ENCODE measurements around the gene MRPS18A. TPM values are rescaled to one million over a fixed set of nuclear protein-coding genes. Genes with fewer than 3 reads are reported as not detected.

The MRPS18A gene
- total and polyA plus RNA-seq, 2 of the 13 experiments (the other 11 are each of a cell fraction or from before 2014, with no cell fraction given) = 87.8 to 89.1 TPM

- Histone ChIP-seq H3K4me3 (replicated peaks in 1 of 3; ENCODE audit: insufficient read depth in 1 of 3, low read depth in 2 of 3, low read length in 3 of 3) (no peak overlapping the region), H3K9ac (ENCODE audit: insufficient read depth, low read depth, low read length) (no peak overlapping the region), H3K4me2 (ENCODE audit: low read depth, low read length) (no peak overlapping the region), H3K27ac (ENCODE audit: extremely low read length, insufficient read depth, low read length) (no peak overlapping the region), H3K9me3 (ENCODE audit: low read length) (no peaks in the 10 kb centered on the region), H4K20me1 (ENCODE audit: insufficient read depth, low read length) (no peaks in the 10 kb centered on the region), H3K27me3 (ENCODE audit: control insufficient read depth in 1 of 2, insufficient read depth in 2 of 2, low read length in 2 of 2) (peaks cover 0 to 11% of the 10 kb centered on the region in 2 experiments; a peak in 1 of 5 replicates), H2AFZ (ENCODE audit: low read length) (no peak overlapping the region), H3K4me1 (ENCODE audit: insufficient read depth, low read length) (peaks cover 79% of the 10 kb centered on the region), H3K79me2 (ENCODE audit: insufficient read depth, low read length) (no peaks in the 10 kb centered on the region), H3K36me3 (replicated peaks in 1 of 2; ENCODE audit: control insufficient read depth in 1 of 2, insufficient read depth in 2 of 2, low read length in 2 of 2) (peaks cover 18 to 30% of the 10 kb centered on the region in 2 experiments)
- WGBS (ENCODE audit: low lambda C conversion rate) = 90% methylated on average over 6 of the region's 6 CpGs
- no peak for DNase-seq (ENCODE audit: low spot score)
- CTCF ChIA-PET (ENCODE audit: low intra/inter-chr PET ratio, low total read pairs) = interaction anchor here (1.2 kb wide), 1 partner anchor 101 kb away, joined by 3 read pairs; no protein-coding TSS in a partner anchor
- FAIRE-seq = no peak
- no peak for ATAC-seq
- intact Hi-C loops (cut with micrococcal nuclease; ENCODE audit: unreplicated experiment) (loop anchor here (2.0 to 10.0 kb wide), 4 partner anchors 39 to 182 kb away; no protein-coding TSS in a partner anchor), in situ Hi-C loops (cut with HindIII; ENCODE audit: extremely low pct_ligation_motif_present, low pct_unique_long_range_greater_than_20kb) (loop anchor here (5.0 kb wide), 1 partner anchor 407 kb away; no protein-coding TSS in a partner anchor)
- POLR2A ChIA-PET = interaction anchor here (0.8 to 7.5 kb wide), 6 partner anchors 13 to 256 kb away, joined by 3 to 55 read pairs (median 6); partner anchors contain the start of genes GTPBP2, MAD2L1BP and VEGFA
- no TSS peak for BruUV-seq (replicated peaks)
- TF ChIP-seq MEIS2 (CRISPR knock-in tag; IDR thresholded peaks at IDR 0.05) (no peak), CEBPG (CRISPR knock-in tag; IDR thresholded peaks at IDR 0.05) (peak; percentile 70), EEA1 (CRISPR knock-in tag; IDR thresholded peaks at IDR 0.05; ENCODE audit: borderline replicate concordance) (no peak), MZF1 (CRISPR knock-in tag; IDR thresholded peaks at IDR 0.05; ENCODE audit: borderline replicate concordance) (no peak), ZNF770 (CRISPR knock-in tag; IDR thresholded peaks at IDR 0.05) (peak; percentile 67), HOXA3 (CRISPR knock-in tag; IDR thresholded peaks at IDR 0.05) (no peak), SP140L (CRISPR knock-in tag; IDR thresholded peaks at IDR 0.05; ENCODE audit: borderline replicate concordance) (no peak), WIZ (CRISPR knock-in tag; IDR thresholded peaks at IDR 0.05) (no peak), MYPOP (CRISPR knock-in tag; IDR thresholded peaks at IDR 0.05) (no peak), PRDM10 (CRISPR knock-in tag; IDR thresholded peaks at IDR 0.05; ENCODE audit: low read depth) (no peak), NR2F2 (IDR thresholded peaks at IDR 0.05; ENCODE audit: borderline replicate concordance, low read depth) (0 out of 2 replicates have a peak, but pooled peaks have one; percentile 11), ZFYVE20 (CRISPR knock-in tag; IDR thresholded peaks at IDR 0.05; ENCODE audit: borderline replicate concordance, low read depth) (no peak), TFDP2 (CRISPR knock-in tag; IDR thresholded peaks at IDR 0.05) (no peak), ZNF615 (CRISPR knock-in tag; IDR thresholded peaks at IDR 0.05; ENCODE audit: borderline replicate concordance) (no peak), NCOA1 (CRISPR knock-in tag; IDR thresholded peaks at IDR 0.05) (no peak), NR2F6 (IDR thresholded peaks at IDR 0.05) (no peak), NR2F6 (CRISPR knock-in tag; IDR thresholded peaks at IDR 0.05) (no peak)
These were observed 17.5 kb downstream of the MRPS18A start for GRCh38 chr6:43669922-43670622.

All from HepG2 (cell line).